ENCODE results near the gene USP21. TPM values are rescaled to one million over a fixed set of nuclear protein-coding genes. Genes with fewer than 3 reads are reported as not detected.

The USP21 gene
- total RNA-seq = 10 to 100 TPM; 23.2 to 28.8 TPM

DNA sequence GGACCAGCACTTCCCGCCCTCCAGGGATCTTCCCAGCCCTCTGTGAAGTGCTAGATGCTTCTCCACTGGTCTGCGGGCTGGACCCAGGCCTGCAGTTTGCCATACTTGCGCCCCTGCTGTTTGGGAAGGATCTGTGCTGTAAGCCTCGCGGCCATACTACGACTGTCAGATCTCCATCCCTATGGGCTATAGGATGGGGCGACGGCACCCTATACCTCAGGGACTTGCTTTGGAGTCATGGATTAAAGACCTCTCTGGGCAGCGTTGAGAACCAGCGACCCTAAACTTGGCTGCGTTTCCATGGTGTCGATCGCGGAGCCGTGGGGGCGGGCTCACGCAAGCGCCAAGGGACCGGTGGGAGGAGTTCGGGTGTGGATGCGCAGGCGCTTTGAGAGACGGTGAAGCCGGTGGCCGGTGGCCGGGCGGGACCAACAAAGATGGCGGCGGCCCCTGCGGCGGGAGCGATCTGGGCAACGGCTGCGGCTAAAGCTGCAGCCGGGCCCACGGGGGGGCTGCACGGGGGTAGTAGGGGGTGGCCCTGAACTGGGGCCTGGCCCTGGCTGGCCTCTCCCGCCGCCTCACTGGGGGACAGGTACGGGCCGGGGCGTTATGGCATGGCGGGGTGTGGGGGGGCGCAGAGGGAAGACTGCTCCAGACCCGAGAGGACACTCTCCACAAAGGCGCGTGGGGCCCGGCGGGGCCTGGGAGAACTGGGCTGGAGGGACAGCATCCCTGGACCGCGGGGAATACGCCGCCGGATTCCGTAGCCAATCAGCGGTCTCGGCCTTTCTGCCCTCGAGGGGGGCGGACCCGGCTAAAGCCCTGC, at the start of gene USP21:
USP21 (plus strand) TSS at position 414 of the 826 bp plus-strand sequence. CDS start 1,141 bp downstream, outside the sequence.
- H3K27ac ChIP-seq = peak within 1 kb of the TSS; percentile 70 to 79
- ATAC-seq (ENCODE audit: insufficient number of reproducible peaks, low FRiP score, low read depth) (peak; percentile 67), DNase-seq (ENCODE audit: low spot score) (peak; percentile 67)
- H3K36me3 ChIP-seq = peaks cover 7% of the 10 kb centered on the region
- H3K4me1 ChIP-seq (ENCODE audit: control insufficient read depth in 1 of 2, low read depth in 2 of 2) = peaks cover 21 to 39% of the 10 kb centered on the region in 2 donors
- no peak for TF ChIP-seq CTCF (IDR thresholded peaks at IDR 0.05)
- H3K9me3 ChIP-seq = no peaks in the 10 kb centered on the region
- no peaks in the 10 kb centered on the region for H3K27me3 ChIP-seq (replicated peaks; ENCODE audit: insufficient read depth)
- peak within 1 kb of the TSS; percentile 79 for H3K4me3 ChIP-seq

- DNase-seq (ENCODE audit: low spot score) (no peak), ATAC-seq (ENCODE audit: insufficient number of reproducible peaks, low FRiP score, low read depth) (no peak)
- Histone ChIP-seq H3K27ac (no peak overlapping the region), H3K4me3 (no peak overlapping the region), H3K4me1 (ENCODE audit: control insufficient read depth in 1 of 2, low read depth in 2 of 2) (peaks cover 12 to 18% of the 10 kb centered on the region in 2 donors), H3K27me3 (replicated peaks; ENCODE audit: insufficient read depth) (no peaks in the 10 kb centered on the region), H3K9me3 (no peaks in the 10 kb centered on the region), H3K36me3 (no peaks in the 10 kb centered on the region)
- TF ChIP-seq CTCF (IDR thresholded peaks at IDR 0.05) = no peak
Measured at GRCh38 chr1:161111117-161111516, 48.2 kb upstream of the USP21 start.

- H3K4me3 ChIP-seq = no peak overlapping the region
- peaks cover 16 to 22% of the 10 kb centered on the region in 2 donors for H3K4me1 ChIP-seq (ENCODE audit: control insufficient read depth in 1 of 2, low read depth in 2 of 2)
- ATAC-seq (ENCODE audit: insufficient number of reproducible peaks, low FRiP score, low read depth) = no peak
- no peaks in the 10 kb centered on the region for H3K27me3 ChIP-seq (replicated peaks; ENCODE audit: insufficient read depth)
- no peak for DNase-seq (ENCODE audit: low spot score)
- no peak overlapping the region for H3K27ac ChIP-seq
- no peak for TF ChIP-seq CTCF (IDR thresholded peaks at IDR 0.05)
- no peaks in the 10 kb centered on the region for H3K9me3 ChIP-seq
- no peaks in the 10 kb centered on the region for H3K36me3 ChIP-seq
Measured at GRCh38 chr1:161111527-161111926, 47.8 kb upstream of the USP21 start.

GRCh38 chr1:161113915-161114314, 45.4 kb upstream of the USP21 start:
- no peak overlapping the region for H3K27ac ChIP-seq
- H3K9me3 ChIP-seq = no peaks in the 10 kb centered on the region
- ATAC-seq (ENCODE audit: insufficient number of reproducible peaks, low FRiP score, low read depth) (no peak), DNase-seq (ENCODE audit: low spot score) (no peak)
- no peaks in the 10 kb centered on the region for H3K27me3 ChIP-seq (replicated peaks; ENCODE audit: insufficient read depth)
- no peak overlapping the region for H3K4me3 ChIP-seq
- no peaks in the 10 kb centered on the region for H3K36me3 ChIP-seq
- TF ChIP-seq CTCF (IDR thresholded peaks at IDR 0.05) = no peak
- H3K4me1 ChIP-seq (ENCODE audit: control insufficient read depth in 1 of 2, low read depth in 2 of 2) = peaks cover 25 to 36% of the 10 kb centered on the region in 2 donors

- peaks cover 28 to 42% of the 10 kb centered on the region in 2 donors for H3K4me1 ChIP-seq (ENCODE audit: control insufficient read depth in 1 of 2, low read depth in 2 of 2)
Measured at GRCh38 chr1:161114556-161114955, 44.7 kb upstream of the USP21 start.

More at GRCh38 chr1:161114556-161114955, 44.7 kb upstream of the USP21 start:
- H3K27ac ChIP-seq = no peak overlapping the region
- H3K27me3 ChIP-seq (replicated peaks; ENCODE audit: insufficient read depth) = no peaks in the 10 kb centered on the region
- H3K4me3 ChIP-seq = no peak overlapping the region
- H3K36me3 ChIP-seq = no peaks in the 10 kb centered on the region
- no peak for DNase-seq (ENCODE audit: low spot score)
- H3K9me3 ChIP-seq = no peaks in the 10 kb centered on the region
- no peak for ATAC-seq (ENCODE audit: insufficient number of reproducible peaks, low FRiP score, low read depth)
- no peak for TF ChIP-seq CTCF (IDR thresholded peaks at IDR 0.05)

All from thoracic aorta (tissue), 2 donors.